ENCODE results near the gene OR52J3.

Gene OR52J3

GRCh38 chr11:5059391-5059790, 13.1 kb downstream of the OR52J3 start, which contains the start of gene OR52E2:
OR52E2 (minus strand) TSS chr11:5059627; CDS start chr11:5059627, 0 bp downstream.
- no peak within 1 kb of the TSS for H3K4me3 ChIP-seq (ENCODE audit: low read depth, low read length)
- no peak for TF ChIP-seq CTCF (IDR thresholded peaks at IDR 0.05; ENCODE audit: borderline replicate concordance, insufficient read depth, low read depth, low read length)

GRCh38 chr11:5065027-5065426, 18.7 kb downstream of the OR52J3 start:
- no peak for TF ChIP-seq CTCF (IDR thresholded peaks at IDR 0.05; ENCODE audit: borderline replicate concordance, insufficient read depth, low read depth, low read length)
- H3K4me3 ChIP-seq (ENCODE audit: low read depth, low read length): no peak overlapping the region

DNA sequence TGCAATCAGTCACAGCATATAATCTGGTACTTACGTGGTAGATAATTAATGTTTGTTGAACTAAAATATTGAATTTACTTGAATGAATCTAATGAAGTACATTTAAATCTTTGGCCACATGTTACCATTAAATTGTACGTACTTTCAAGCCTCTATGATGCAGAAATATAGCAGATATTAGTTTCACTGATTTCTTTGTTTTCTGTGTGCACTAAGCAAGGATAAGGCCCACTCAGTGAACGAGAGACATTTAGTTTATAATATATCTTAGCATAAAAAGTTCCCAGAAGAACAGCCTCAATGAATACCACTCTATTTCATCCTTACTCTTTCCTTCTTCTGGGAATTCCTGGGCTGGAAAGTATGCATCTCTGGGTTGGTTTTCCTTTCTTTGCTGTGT, 22.9 kb downstream of the OR52J3 start, which contains the start of gene OR52E1:
Gene OR52E1 (plus strand): TSS at position 301 of the 400 bp plus-strand sequence.
- no peak for TF ChIP-seq CTCF (IDR thresholded peaks at IDR 0.05; ENCODE audit: borderline replicate concordance, insufficient read depth, low read depth, low read length)
- no peak within 1 kb of the TSS for H3K4me3 ChIP-seq (ENCODE audit: low read depth, low read length)

DNA sequence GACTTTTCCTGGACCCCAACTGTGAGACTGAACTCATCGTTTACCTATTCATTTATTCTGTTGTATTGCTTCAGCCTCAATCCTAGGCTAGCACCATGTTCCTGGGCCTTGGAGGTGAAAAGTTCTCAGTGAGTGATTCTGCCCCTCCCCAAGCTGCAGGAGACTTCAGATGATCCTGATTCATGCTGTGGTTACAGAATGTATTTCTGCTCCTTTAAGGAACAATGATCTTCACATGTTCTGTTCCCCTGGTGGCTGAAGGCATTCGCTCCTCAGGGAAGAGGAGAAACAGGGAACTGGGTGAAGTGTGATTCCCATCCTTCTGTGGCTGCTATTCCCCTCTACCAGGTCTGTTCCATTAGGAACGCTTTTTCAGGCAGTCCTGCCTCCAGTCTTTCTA, 25.5 kb downstream of the OR52J3 start:
- no peak for TF ChIP-seq CTCF (IDR thresholded peaks at IDR 0.05; ENCODE audit: borderline replicate concordance, insufficient read depth, low read depth, low read length)
- no peak overlapping the region for H3K4me3 ChIP-seq (ENCODE audit: low read depth, low read length)

DNA sequence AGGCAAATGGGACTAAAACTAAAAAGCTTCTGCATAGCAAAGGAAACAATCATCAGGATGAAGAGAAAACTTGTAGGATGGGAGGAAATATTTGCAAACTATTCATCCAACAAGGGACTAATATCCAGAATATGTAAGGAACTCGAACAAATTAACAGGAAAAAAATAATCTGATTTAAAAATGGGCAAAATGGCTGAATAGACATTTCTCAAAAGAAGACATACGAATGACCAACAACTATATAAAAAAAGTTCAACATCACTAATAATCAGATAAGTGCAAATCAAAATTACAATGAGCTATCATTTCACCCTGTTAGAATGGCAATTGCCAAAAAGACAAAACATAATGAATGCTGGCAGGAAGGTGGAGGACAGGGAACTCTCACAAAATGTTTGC, 35.1 kb downstream of the OR52J3 start:
- H3K4me3 ChIP-seq (ENCODE audit: low read depth, low read length): no peak overlapping the region
- no peak for TF ChIP-seq CTCF (IDR thresholded peaks at IDR 0.05; ENCODE audit: borderline replicate concordance, insufficient read depth, low read depth, low read length)

- no peak for TF ChIP-seq CTCF (IDR thresholded peaks at IDR 0.05; ENCODE audit: borderline replicate concordance, insufficient read depth, low read depth, low read length)
- H3K4me3 ChIP-seq (ENCODE audit: low read depth, low read length): no peak overlapping the region
Observed at GRCh38 chr11:5083602-5084001, 37.3 kb downstream of the OR52J3 start.

GRCh38 chr11:5088556-5088955, 42.2 kb downstream of the OR52J3 start:
- no peak overlapping the region for H3K4me3 ChIP-seq (ENCODE audit: low read depth, low read length)
- no peak for TF ChIP-seq CTCF (IDR thresholded peaks at IDR 0.05; ENCODE audit: borderline replicate concordance, insufficient read depth, low read depth, low read length)
